Measurements from ENCODE around the gene HSPB6.

- TF ChIP-seq CTCF (IDR thresholded peaks at IDR 0.05; ENCODE audit: low read depth, low read length) (peak; percentile 44), EZH2phosphoT487 (IDR thresholded peaks at IDR 0.05; ENCODE audit: low read depth) (no peak)
These were observed 34.4 kb upstream of the HSPB6 start for GRCh38 chr19:35790981-35791813.
